ENCODE measurements around the gene KDM2B.

Gene KDM2B

GRCh38 chr12:121562488-121562887 lies 18.3 kb downstream of the KDM2B start:
- in situ Hi-C loops (cut with MboI; ENCODE audit: low sequenced_read_pairs) = no loop called here
- peaks cover 16% of the 10 kb centered on the region for H3K36me3 ChIP-seq (replicated peaks)

GRCh38 chr12:121561009-121561395 lies 19.8 kb downstream of the KDM2B start:
- DNase-seq (ENCODE audit: low spot score in 2 of 2) = no peak
- H3K36me3 ChIP-seq (replicated peaks) = peaks cover 16% of the 10 kb centered on the region
- H3K9me3 ChIP-seq = no peaks in the 10 kb centered on the region
- H3K27me3 ChIP-seq (ENCODE audit: low read depth) = no peaks in the 10 kb centered on the region
- in situ Hi-C loops (cut with MboI; ENCODE audit: low sequenced_read_pairs) = no loop called here
- no peak overlapping the region for H3K4me3 ChIP-seq
- no peaks in the 10 kb centered on the region for H3K4me1 ChIP-seq

More at GRCh38 chr12:121562488-121562887, 18.3 kb downstream of the KDM2B start:
- Histone ChIP-seq H3K27me3 (ENCODE audit: low read depth) (no peaks in the 10 kb centered on the region), H3K4me3 (no peak overlapping the region), H3K4me1 (no peaks in the 10 kb centered on the region), H3K9me3 (no peaks in the 10 kb centered on the region)
- DNase-seq (ENCODE audit: low spot score in 2 of 2) = no peak

- in situ Hi-C loops (cut with MboI; ENCODE audit: low sequenced_read_pairs) = no loop called here
- no peak overlapping the region for H3K4me3 ChIP-seq
- H3K4me1 ChIP-seq = no peaks in the 10 kb centered on the region
- H3K9me3 ChIP-seq = no peaks in the 10 kb centered on the region
- no peak for DNase-seq (ENCODE audit: low spot score in 2 of 2)
- H3K27me3 ChIP-seq (ENCODE audit: low read depth) = no peaks in the 10 kb centered on the region
- H3K36me3 ChIP-seq (replicated peaks) = peaks cover 16% of the 10 kb centered on the region
Observed at GRCh38 chr12:121560392-121561008, 20.3 kb downstream of the KDM2B start.

- H3K36me3 ChIP-seq (replicated peaks) = peaks cover 10% of the 10 kb centered on the region
Observed at GRCh38 chr12:121558956-121559355, 21.9 kb downstream of the KDM2B start.

GRCh38 chr12:121550974-121551634 lies 29.7 kb downstream of the KDM2B start:
- H3K4me1 ChIP-seq = no peaks in the 10 kb centered on the region
- H3K27me3 ChIP-seq (ENCODE audit: low read depth) = no peaks in the 10 kb centered on the region
- H3K9me3 ChIP-seq = no peaks in the 10 kb centered on the region
- peaks cover 21% of the 10 kb centered on the region for H3K36me3 ChIP-seq (replicated peaks)
- in situ Hi-C loops (cut with MboI; ENCODE audit: low sequenced_read_pairs) = loop anchor here (5.0 kb wide), 1 partner anchor 136 kb away; no protein-coding TSS in a partner anchor
- DNase-seq (ENCODE audit: low spot score in 2 of 2) = no peak
- no peak overlapping the region for H3K4me3 ChIP-seq

More at GRCh38 chr12:121558956-121559355, 21.9 kb downstream of the KDM2B start:
- Histone ChIP-seq H3K4me1 (no peaks in the 10 kb centered on the region), H3K27me3 (ENCODE audit: low read depth) (no peaks in the 10 kb centered on the region), H3K9me3 (no peaks in the 10 kb centered on the region), H3K4me3 (no peak overlapping the region)
- in situ Hi-C loops (cut with MboI; ENCODE audit: low sequenced_read_pairs) = no loop called here
- DNase-seq (ENCODE audit: low spot score in 2 of 2) = no peak

- no peaks in the 10 kb centered on the region for H3K4me1 ChIP-seq
- in situ Hi-C loops (cut with MboI; ENCODE audit: low sequenced_read_pairs) = no loop called here
- H3K36me3 ChIP-seq (replicated peaks) = peaks cover 21% of the 10 kb centered on the region
- H3K27me3 ChIP-seq (ENCODE audit: low read depth) = no peaks in the 10 kb centered on the region
- no peak for DNase-seq (ENCODE audit: low spot score in 2 of 2)
- H3K4me3 ChIP-seq = no peak overlapping the region
- no peaks in the 10 kb centered on the region for H3K9me3 ChIP-seq
Observed at GRCh38 chr12:121549075-121549474, 31.7 kb downstream of the KDM2B start.

- no peak for DNase-seq (ENCODE audit: low spot score in 2 of 2)
- in situ Hi-C loops (cut with MboI; ENCODE audit: low sequenced_read_pairs) = no loop called here
- H3K4me3 ChIP-seq = no peak overlapping the region
- no peaks in the 10 kb centered on the region for H3K27me3 ChIP-seq (ENCODE audit: low read depth)
- no peaks in the 10 kb centered on the region for H3K4me1 ChIP-seq
- no peaks in the 10 kb centered on the region for H3K9me3 ChIP-seq
- peaks cover 21% of the 10 kb centered on the region for H3K36me3 ChIP-seq (replicated peaks)
Observed at GRCh38 chr12:121545480-121545879, 35.3 kb downstream of the KDM2B start.

- in situ Hi-C loops (cut with MboI; ENCODE audit: low sequenced_read_pairs) = no loop called here
- H3K4me1 ChIP-seq = peaks cover under 1% of the 10 kb centered on the region; the same call in 1 of the 2 replicates
Observed at GRCh38 chr12:121543786-121544185, 37.0 kb downstream of the KDM2B start.

GRCh38 chr12:121539908-121540307 lies 40.9 kb downstream of the KDM2B start:
- no peak overlapping the region for H3K4me3 ChIP-seq
- H3K36me3 ChIP-seq (replicated peaks) = no peaks in the 10 kb centered on the region; the same call in 1 of the 2 replicates
- in situ Hi-C loops (cut with MboI; ENCODE audit: low sequenced_read_pairs) = no loop called here
- no peak for DNase-seq (ENCODE audit: low spot score in 2 of 2)
- no peaks in the 10 kb centered on the region for H3K9me3 ChIP-seq
- peaks cover 31% of the 10 kb centered on the region for H3K4me1 ChIP-seq
- no peaks in the 10 kb centered on the region for H3K27me3 ChIP-seq (ENCODE audit: low read depth)

More at GRCh38 chr12:121543786-121544185, 37.0 kb downstream of the KDM2B start:
- Histone ChIP-seq H3K36me3 (replicated peaks) (peaks cover 16% of the 10 kb centered on the region), H3K9me3 (no peaks in the 10 kb centered on the region), H3K27me3 (ENCODE audit: low read depth) (no peaks in the 10 kb centered on the region), H3K4me3 (no peak overlapping the region)
- no peak for DNase-seq (ENCODE audit: low spot score in 2 of 2)

GRCh38 chr12:121538699-121539061 lies 42.1 kb downstream of the KDM2B start:
- peak in 1 of 2 experiments; percentile 64 for DNase-seq (ENCODE audit: low spot score in 2 of 2)
- H3K36me3 ChIP-seq (replicated peaks) = peaks cover 1% of the 10 kb centered on the region
- H3K4me1 ChIP-seq = peaks cover 31% of the 10 kb centered on the region
- in situ Hi-C loops (cut with MboI; ENCODE audit: low sequenced_read_pairs) = no loop called here
- H3K27me3 ChIP-seq (ENCODE audit: low read depth) = no peaks in the 10 kb centered on the region
- H3K4me3 ChIP-seq = no peak overlapping the region; the same call in 1 of the 2 replicates
- H3K9me3 ChIP-seq = no peaks in the 10 kb centered on the region

GRCh38 chr12:121537814-121538698 lies 42.8 kb downstream of the KDM2B start:
- Histone ChIP-seq H3K9me3 (no peaks in the 10 kb centered on the region), H3K27me3 (ENCODE audit: low read depth) (no peaks in the 10 kb centered on the region), H3K36me3 (replicated peaks) (peaks cover 7% of the 10 kb centered on the region), H3K4me3 (peak overlapping the region; percentile 36), H3K4me1 (peaks cover 31% of the 10 kb centered on the region)
- in situ Hi-C loops (cut with MboI; ENCODE audit: low sequenced_read_pairs) = no loop called here
- DNase-seq (ENCODE audit: low spot score in 2 of 2) = peak in 1 of 2 experiments; percentile 44

- DNase-seq (ENCODE audit: low spot score in 2 of 2) = peak; percentile 45 to 78
- peaks cover 13% of the 10 kb centered on the region for H3K36me3 ChIP-seq (replicated peaks)
- H3K4me3 ChIP-seq = peak overlapping the region; percentile 36
- in situ Hi-C loops (cut with MboI; ENCODE audit: low sequenced_read_pairs) = no loop called here
- H3K9me3 ChIP-seq = no peaks in the 10 kb centered on the region
- peaks cover 31% of the 10 kb centered on the region for H3K4me1 ChIP-seq
- H3K27me3 ChIP-seq (ENCODE audit: low read depth) = no peaks in the 10 kb centered on the region
Observed at GRCh38 chr12:121536899-121537813, 43.7 kb downstream of the KDM2B start.

Data from HAP-1 (cell line).